Stimulated activated CD8-positive, alpha-beta memory T cell treated with anti-CD3 and anti-CD28 coated beads, Interleukin-4, amount 100 ng/mL, for 48 hours (primary cell): Measurements from ENCODE around the gene SEMA3B.
"Not testable (repeated sequence)": the region's sequence is repeated elsewhere in the genome, so short reads cannot be mapped to it uniquely, and the experiment has no call there.

Source experiments
- DNase-seq: peaks from one replicate; pipeline ENCODE4 v3.0.0-alpha.2; 2020

Gene SEMA3B

GRCh38 chr3:50295553-50296431 lies 26.8 kb downstream of the SEMA3B start:
- DNase-seq, result no peak

- DNase-seq, result no peak
Measured at GRCh38 chr3:50296721-50297383, 27.9 kb downstream of the SEMA3B start.

- DNase-seq, result no peak
Measured at GRCh38 chr3:50297384-50297775, 28.4 kb downstream of the SEMA3B start.

GRCh38 chr3:50297896-50298725 lies 29.2 kb downstream of the SEMA3B start:
- no peak for DNase-seq

GRCh38 chr3:50298836-50299637 lies 30.1 kb downstream of the SEMA3B start, which contains the start of the genes HYAL3 and NAA80:
HYAL3 (minus strand) TSS chr3:50299405; CDS start chr3:50295602, 3,803 bp downstream.
NAA80 (minus strand) TSS chr3:50299405; CDS start chr3:50297463, 1,942 bp downstream.
- peak; percentile 100 for DNase-seq

- no peak for DNase-seq
Measured at GRCh38 chr3:50299638-50299928, 30.6 kb downstream of the SEMA3B start.

- no peak for DNase-seq
Measured at GRCh38 chr3:50299929-50300680, 31.2 kb downstream of the SEMA3B start.

GRCh38 chr3:50300681-50301254 lies 31.8 kb downstream of the SEMA3B start:
- DNase-seq, result no peak

- no peak for DNase-seq
Measured at GRCh38 chr3:50302095-50303012, 33.4 kb downstream of the SEMA3B start.

- no peak for DNase-seq
Measured at GRCh38 chr3:50303013-50303815, 34.3 kb downstream of the SEMA3B start, which contains the start of gene HYAL1. HYAL1 (minus strand) TSS chr3:50303574; CDS start chr3:50302956, 618 bp downstream.

GRCh38 chr3:50304601-50305000 lies 35.7 kb downstream of the SEMA3B start:
- DNase-seq, result no peak

- not testable (repeated sequence) for DNase-seq
Measured at GRCh38 chr3:50312041-50312440, 43.1 kb downstream of the SEMA3B start.

- no peak for DNase-seq
Measured at GRCh38 chr3:50314342-50314741, 45.4 kb downstream of the SEMA3B start.

- no peak for DNase-seq
Measured at GRCh38 chr3:50314816-50315215, 45.9 kb downstream of the SEMA3B start.

- peak; percentile 75 for DNase-seq
Measured at GRCh38 chr3:50316657-50317242, 47.8 kb downstream of the SEMA3B start.

- no peak for DNase-seq
Measured at GRCh38 chr3:50317300-50317699, 48.4 kb downstream of the SEMA3B start.

- no peak for DNase-seq
Measured at GRCh38 chr3:50318163-50318562, 49.2 kb downstream of the SEMA3B start.

- DNase-seq, result no peak
Measured at GRCh38 chr3:50318615-50319014, 49.7 kb downstream of the SEMA3B start.
